ENCODE measurements around the gene ARPC5. TPM values are rescaled to one million over a fixed set of nuclear protein-coding genes. Genes with fewer than 3 reads are reported as not detected.
A peak's percentile ranks its signal among the peaks of the same experiment; 100 is the strongest.

The ARPC5 gene
- total RNA-seq, 4 donors from 2014 or later, result 22.7 to 123 (median 74.1) TPM

DNA sequence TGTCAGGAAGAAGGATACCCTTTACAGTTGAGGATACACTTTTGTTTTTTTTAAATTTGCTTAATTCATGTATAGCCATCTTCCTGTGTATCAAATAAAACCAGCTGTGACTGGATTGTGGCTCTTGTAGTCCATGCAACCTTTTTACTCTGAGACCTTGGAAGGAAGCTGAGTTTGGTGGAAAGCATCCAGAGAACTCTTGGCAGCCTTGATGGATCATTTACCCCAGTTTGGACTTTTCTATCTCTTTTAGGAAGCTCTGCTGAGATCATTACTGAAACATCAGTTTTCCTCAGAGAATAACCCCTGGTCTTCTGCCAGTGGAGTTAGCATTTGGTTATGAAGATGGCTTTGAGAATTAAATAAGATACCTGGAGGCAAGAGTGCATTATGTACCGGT lies 38.8 kb upstream of the ARPC5 start:
- intact Hi-C loops (cut with DNase I; ENCODE audit: low total_unique reads) (no loop called here), in situ Hi-C loops (cut with MboI; ENCODE audit: low pct_ligation_motif_present in 1 of 4, low pct_unique_long_range_greater_than_20kb in 1 of 4, low sequenced_read_pairs in 3 of 4) (no loop called here)
- H3K4me1 ChIP-seq, result no peaks in the 10 kb centered on the region
- no peak for DNase-seq
- TF ChIP-seq EP300 (IDR thresholded peaks at IDR 0.05; ENCODE audit: low read depth), result no peak
- TF ChIP-seq POLR2A (IDR thresholded peaks at IDR 0.05), result no peak
- TF ChIP-seq, protein P1, sequence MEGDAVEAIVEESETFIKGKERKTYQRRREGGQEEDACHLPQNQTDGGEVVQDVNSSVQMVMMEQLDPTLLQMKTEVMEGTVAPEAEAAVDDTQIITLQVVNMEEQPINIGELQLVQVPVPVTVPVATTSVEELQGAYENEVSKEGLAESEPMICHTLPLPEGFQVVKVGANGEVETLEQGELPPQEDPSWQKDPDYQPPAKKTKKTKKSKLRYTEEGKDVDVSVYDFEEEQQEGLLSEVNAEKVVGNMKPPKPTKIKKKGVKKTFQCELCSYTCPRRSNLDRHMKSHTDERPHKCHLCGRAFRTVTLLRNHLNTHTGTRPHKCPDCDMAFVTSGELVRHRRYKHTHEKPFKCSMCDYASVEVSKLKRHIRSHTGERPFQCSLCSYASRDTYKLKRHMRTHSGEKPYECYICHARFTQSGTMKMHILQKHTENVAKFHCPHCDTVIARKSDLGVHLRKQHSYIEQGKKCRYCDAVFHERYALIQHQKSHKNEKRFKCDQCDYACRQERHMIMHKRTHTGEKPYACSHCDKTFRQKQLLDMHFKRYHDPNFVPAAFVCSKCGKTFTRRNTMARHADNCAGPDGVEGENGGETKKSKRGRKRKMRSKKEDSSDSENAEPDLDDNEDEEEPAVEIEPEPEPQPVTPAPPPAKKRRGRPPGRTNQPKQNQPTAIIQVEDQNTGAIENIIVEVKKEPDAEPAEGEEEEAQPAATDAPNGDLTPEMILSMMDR (IDR thresholded peaks at IDR 0.05), result no peak
- no peak for TF ChIP-seq POLR2AphosphoS5 (IDR thresholded peaks at IDR 0.05)
- H3K27ac ChIP-seq, result no peak overlapping the region
- H3K27me3 ChIP-seq, result no peaks in the 10 kb centered on the region
- H3K4me3 ChIP-seq, result no peak overlapping the region
- H3K9me3 ChIP-seq, result peaks cover 0 to 4% of the 10 kb centered on the region in 2 donors
- no peaks in the 10 kb centered on the region for H3K36me3 ChIP-seq
- WGBS, 2 donors (ENCODE audit: low coverage in 1 of 2), result 80 to 88% methylated on average over 1 of the region's 1 CpG

DNA sequence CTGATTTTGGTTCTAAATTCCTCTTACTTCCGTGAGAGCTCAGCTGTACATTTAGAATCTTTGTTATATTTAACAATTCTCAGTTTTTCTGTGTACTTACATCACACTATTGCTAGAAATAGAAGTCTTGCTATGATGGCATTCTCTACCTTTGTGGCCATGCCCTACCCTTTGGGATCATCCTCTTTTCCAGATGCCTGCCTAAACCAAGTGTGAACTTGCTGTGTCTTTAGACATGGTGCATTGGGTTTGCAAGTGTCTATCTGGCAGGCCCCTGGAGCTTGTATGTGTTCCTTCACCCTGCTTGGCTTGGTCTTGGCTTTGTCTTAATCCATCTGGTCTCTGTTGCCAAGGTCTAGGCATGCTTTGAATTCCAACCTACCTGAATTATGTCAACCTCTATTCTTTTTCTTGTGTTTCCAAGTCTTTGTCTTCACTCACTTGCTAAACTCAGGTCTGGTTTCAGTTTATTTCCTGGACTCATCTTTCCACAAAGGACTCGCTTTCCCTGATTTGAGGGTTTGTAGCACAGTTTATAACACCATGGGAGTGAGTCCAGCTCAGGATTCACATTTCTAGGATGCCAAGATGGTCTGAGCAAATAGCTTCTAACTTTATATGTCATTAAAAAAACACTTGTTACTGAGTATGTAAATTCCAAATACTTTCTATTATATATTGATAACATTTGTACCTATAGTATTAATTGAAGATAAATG lies 38.2 kb upstream of the ARPC5 start:
- intact Hi-C loops (cut with DNase I; ENCODE audit: low total_unique reads) (no loop called here), in situ Hi-C loops (cut with MboI; ENCODE audit: low pct_ligation_motif_present in 1 of 4, low pct_unique_long_range_greater_than_20kb in 1 of 4, low sequenced_read_pairs in 3 of 4) (no loop called here)
- TF ChIP-seq EP300 (IDR thresholded peaks at IDR 0.05; ENCODE audit: low read depth), result no peak
- no peak for TF ChIP-seq POLR2AphosphoS5 (IDR thresholded peaks at IDR 0.05)
- TF ChIP-seq POLR2A (IDR thresholded peaks at IDR 0.05), result no peak
- TF ChIP-seq, protein P1 (IDR thresholded peaks at IDR 0.05), result no peak
- DNase-seq, result no peak
- WGBS, 2 donors (ENCODE audit: low coverage in 1 of 2), result 88 to 90% methylated on average over 2 of the region's 2 CpGs
- Histone ChIP-seq H3K4me3 (no peak overlapping the region), H3K27ac (no peak overlapping the region), H3K9me3 (peaks cover 0 to 4% of the 10 kb centered on the region in 2 donors), H3K36me3 (no peaks in the 10 kb centered on the region), H3K4me1 (no peaks in the 10 kb centered on the region), H3K27me3 (no peaks in the 10 kb centered on the region)

DNA sequence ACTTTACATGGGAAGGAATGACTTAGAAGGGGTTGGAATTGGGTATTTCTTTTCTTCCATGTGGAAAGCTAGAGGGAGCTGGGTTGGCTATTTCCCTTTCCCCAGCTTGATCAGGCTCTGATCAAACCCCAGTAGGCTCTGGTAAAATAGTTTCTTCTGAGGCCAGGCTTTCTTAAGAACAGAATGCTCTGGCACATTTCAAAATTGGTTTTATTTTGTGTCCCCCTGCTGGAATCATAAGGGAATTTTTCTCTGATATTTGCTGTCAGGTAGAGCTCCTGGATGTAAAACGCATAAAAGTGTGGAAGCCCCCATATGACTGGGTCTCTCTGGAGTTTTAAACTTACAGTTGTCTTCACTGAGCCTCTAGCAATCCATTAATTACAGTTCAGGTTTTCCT lies 34.6 kb upstream of the ARPC5 start:
- DNase-seq, result no peak
- H3K4me3 ChIP-seq, result no peak overlapping the region
- WGBS, 2 donors (ENCODE audit: low coverage in 1 of 2), result 83 to 86% methylated on average over 1 of the region's 1 CpG
- in situ Hi-C loops (cut with MboI; ENCODE audit: low pct_ligation_motif_present in 1 of 4, low pct_unique_long_range_greater_than_20kb in 1 of 4, low sequenced_read_pairs in 3 of 4), result no loop called here
- H3K27ac ChIP-seq, result no peak overlapping the region
- TF ChIP-seq, protein P1 (IDR thresholded peaks at IDR 0.05), result peak in 1 of 5 experiments; percentile 14
- TF ChIP-seq POLR2AphosphoS5 (IDR thresholded peaks at IDR 0.05), result no peak
- no peaks in the 10 kb centered on the region for H3K27me3 ChIP-seq
- intact Hi-C loops (cut with DNase I; ENCODE audit: low total_unique reads), result no loop called here
- H3K9me3 ChIP-seq, result peaks cover 0 to 4% of the 10 kb centered on the region in 2 donors
- H3K4me1 ChIP-seq, result no peaks in the 10 kb centered on the region
- H3K36me3 ChIP-seq, result no peaks in the 10 kb centered on the region

DNA sequence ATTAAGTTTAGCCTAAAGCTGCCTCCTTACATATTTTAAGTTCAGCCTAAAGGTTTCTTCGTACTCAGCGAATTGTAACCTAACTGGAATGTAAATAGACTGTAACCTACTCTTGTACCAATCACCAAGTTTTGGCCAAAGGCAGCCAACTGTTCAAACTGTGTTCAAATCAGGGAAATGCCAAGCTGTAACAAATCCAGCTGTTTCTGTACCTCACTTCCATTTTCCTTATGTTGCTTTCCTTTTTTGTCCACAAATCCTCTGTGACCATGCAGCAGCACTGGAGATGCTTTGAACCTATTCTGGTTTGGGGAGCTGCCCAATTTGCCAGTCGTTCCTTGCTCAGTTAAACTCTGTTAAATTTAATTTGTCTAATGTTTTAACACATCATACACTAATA lies 20.8 kb upstream of the ARPC5 start:
- no peak overlapping the region for H3K4me3 ChIP-seq
- in situ Hi-C loops (cut with MboI; ENCODE audit: low pct_ligation_motif_present in 1 of 4, low pct_unique_long_range_greater_than_20kb in 1 of 4, low sequenced_read_pairs in 3 of 4) (loop anchor here in 3 of 4 donors (10.0 kb wide), 1 partner anchor 258 kb away; no protein-coding TSS in a partner anchor), intact Hi-C loops (cut with DNase I; ENCODE audit: low total_unique reads) (no loop called here)
- no peaks in the 10 kb centered on the region for H3K36me3 ChIP-seq
- no peak for DNase-seq
- no peaks in the 10 kb centered on the region for H3K9me3 ChIP-seq
- TF ChIP-seq, protein P1 (IDR thresholded peaks at IDR 0.05), result no peak
- TF ChIP-seq POLR2A (IDR thresholded peaks at IDR 0.05) (no peak), POLR2AphosphoS5 (IDR thresholded peaks at IDR 0.05) (no peak), EP300 (IDR thresholded peaks at IDR 0.05; ENCODE audit: low read depth) (no peak)
- no peak overlapping the region for H3K27ac ChIP-seq
- 86% methylated on average over 1 to 3 of the region's 3 CpGs for WGBS, 2 donors (ENCODE audit: low coverage in 1 of 2)
- H3K27me3 ChIP-seq, result no peaks in the 10 kb centered on the region
- H3K4me1 ChIP-seq, result peaks cover 0 to 40% (median 22%) of the 10 kb centered on the region in 4 donors

Measured in transverse colon (tissue), 4 donors.